GM12875 (cell line): ENCODE results near the gene MTFR1L.
A peak's percentile ranks its signal among the peaks of the same experiment; 100 is the strongest.

ENCODE experiments used
- H3K4me3 ChIP-seq: one replicate; pipeline ENCODE4 v1.5.1; 2011; ENCODE audit warnings: low read depth, low read length, control low read depth
- CTCF ChIP-seq: IDR thresholded peaks from 2 replicates; pipeline ENCODE4 v1.5.1; 2011; ENCODE audit warnings: low read depth, mild to moderate bottlenecking, control low read depth, inconsistent platforms, low read length, moderate library complexity, borderline replicate concordance; ENCODE audit not compliant: insufficient read depth

MTFR1L gene

GRCh38 chr1:25872713-25873112 lies 53.0 kb downstream of the MTFR1L start:
- TF ChIP-seq CTCF = no peak
- H3K4me3 ChIP-seq = no peak overlapping the region

- no peak for TF ChIP-seq CTCF
- H3K4me3 ChIP-seq = no peak overlapping the region
Measured at GRCh38 chr1:25873120-25873519, 53.4 kb downstream of the MTFR1L start.

GRCh38 chr1:25874209-25874608 lies 54.5 kb downstream of the MTFR1L start:
- no peak overlapping the region for H3K4me3 ChIP-seq
- TF ChIP-seq CTCF = no peak

- no peak for TF ChIP-seq CTCF
- peak overlapping the region; percentile 63 for H3K4me3 ChIP-seq
Measured at GRCh38 chr1:25874635-25875153, 54.9 kb downstream of the MTFR1L start.

- peak within 1 kb of the TSS; percentile 63 for H3K4me3 ChIP-seq
- peak; percentile 13; the same call in 1 of the 2 replicates for TF ChIP-seq CTCF
Measured at GRCh38 chr1:25875154-25875855, 55.6 kb downstream of the MTFR1L start, which contains the start of gene PAQR7. Gene PAQR7, minus strand, starts transcription at chr1:25875708. Its CDS starts 11,869 bp downstream, at chr1:25863839.

GRCh38 chr1:25875856-25876692 lies 56.3 kb downstream of the MTFR1L start:
- TF ChIP-seq CTCF = no peak

More at GRCh38 chr1:25875856-25876692, 56.3 kb downstream of the MTFR1L start:
- peak overlapping the region; percentile 63 for H3K4me3 ChIP-seq
